Measurements from ENCODE around the gene CEACAM8.

CEACAM8 gene

GRCh38 chr19:42547929-42548328 is 46.8 kb downstream of the CEACAM8 start:
- TF ChIP-seq SIN3A (IDR thresholded peaks at IDR 0.05; ENCODE audit: borderline replicate concordance, insufficient read depth, low read length), result no peak
- TF ChIP-seq POLR2AphosphoS5 (IDR thresholded peaks at IDR 0.05; ENCODE audit: low read depth, low read length), result no peak
- no peak for TF ChIP-seq TAF1 (IDR thresholded peaks at IDR 0.05; ENCODE audit: borderline replicate concordance, insufficient read depth, low read length)
- no peak for TF ChIP-seq FOXP2 (optimal IDR thresholded peaks at IDR 0.05; ENCODE audit: borderline replicate concordance, extremely low read depth, extremely low read length, insufficient read depth)
- TF ChIP-seq, protein P1, sequence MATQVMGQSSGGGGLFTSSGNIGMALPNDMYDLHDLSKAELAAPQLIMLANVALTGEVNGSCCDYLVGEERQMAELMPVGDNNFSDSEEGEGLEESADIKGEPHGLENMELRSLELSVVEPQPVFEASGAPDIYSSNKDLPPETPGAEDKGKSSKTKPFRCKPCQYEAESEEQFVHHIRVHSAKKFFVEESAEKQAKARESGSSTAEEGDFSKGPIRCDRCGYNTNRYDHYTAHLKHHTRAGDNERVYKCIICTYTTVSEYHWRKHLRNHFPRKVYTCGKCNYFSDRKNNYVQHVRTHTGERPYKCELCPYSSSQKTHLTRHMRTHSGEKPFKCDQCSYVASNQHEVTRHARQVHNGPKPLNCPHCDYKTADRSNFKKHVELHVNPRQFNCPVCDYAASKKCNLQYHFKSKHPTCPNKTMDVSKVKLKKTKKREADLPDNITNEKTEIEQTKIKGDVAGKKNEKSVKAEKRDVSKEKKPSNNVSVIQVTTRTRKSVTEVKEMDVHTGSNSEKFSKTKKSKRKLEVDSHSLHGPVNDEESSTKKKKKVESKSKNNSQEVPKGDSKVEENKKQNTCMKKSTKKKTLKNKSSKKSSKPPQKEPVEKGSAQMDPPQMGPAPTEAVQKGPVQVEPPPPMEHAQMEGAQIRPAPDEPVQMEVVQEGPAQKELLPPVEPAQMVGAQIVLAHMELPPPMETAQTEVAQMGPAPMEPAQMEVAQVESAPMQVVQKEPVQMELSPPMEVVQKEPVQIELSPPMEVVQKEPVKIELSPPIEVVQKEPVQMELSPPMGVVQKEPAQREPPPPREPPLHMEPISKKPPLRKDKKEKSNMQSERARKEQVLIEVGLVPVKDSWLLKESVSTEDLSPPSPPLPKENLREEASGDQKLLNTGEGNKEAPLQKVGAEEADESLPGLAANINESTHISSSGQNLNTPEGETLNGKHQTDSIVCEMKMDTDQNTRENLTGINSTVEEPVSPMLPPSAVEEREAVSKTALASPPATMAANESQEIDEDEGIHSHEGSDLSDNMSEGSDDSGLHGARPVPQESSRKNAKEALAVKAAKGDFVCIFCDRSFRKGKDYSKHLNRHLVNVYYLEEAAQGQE (IDR thresholded peaks at IDR 0.05; ENCODE audit: insufficient read depth in 1 of 2, low read depth in 2 of 2, low read length in 2 of 2), result no peak

GRCh38 chr19:42546831-42547500 is 47.8 kb downstream of the CEACAM8 start:
- TF ChIP-seq FOXP2 (optimal IDR thresholded peaks at IDR 0.05; ENCODE audit: borderline replicate concordance, extremely low read depth, extremely low read length, insufficient read depth) (no peak), TAF1 (IDR thresholded peaks at IDR 0.05; ENCODE audit: borderline replicate concordance, insufficient read depth, low read length) (no peak), POLR2AphosphoS5 (IDR thresholded peaks at IDR 0.05; ENCODE audit: low read depth, low read length) (no peak), SIN3A (IDR thresholded peaks at IDR 0.05; ENCODE audit: borderline replicate concordance, insufficient read depth, low read length) (no peak)
- TF ChIP-seq, protein P1 (IDR thresholded peaks at IDR 0.05; ENCODE audit: insufficient read depth in 1 of 2, low read depth in 2 of 2, low read length in 2 of 2), result no peak

DNA sequence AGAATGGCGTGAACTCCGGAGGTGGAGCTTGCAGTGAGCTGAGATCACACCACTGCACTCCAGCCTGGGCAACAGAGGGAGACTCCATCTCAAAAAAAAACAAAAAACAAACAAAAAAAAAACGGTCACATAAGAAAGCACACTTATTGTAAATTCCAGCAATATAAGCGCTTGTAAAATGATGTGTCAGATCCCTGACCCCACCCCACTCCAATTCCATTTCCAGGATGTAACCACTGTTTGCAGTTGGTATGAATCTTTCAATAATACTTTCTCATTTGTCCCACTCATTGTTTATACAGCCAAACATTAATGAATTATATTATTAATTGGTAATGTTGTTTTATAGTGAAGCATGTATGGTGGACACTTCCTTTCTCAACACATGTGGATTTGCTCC is 50.6 kb downstream of the CEACAM8 start:
- TF ChIP-seq, protein P1 (IDR thresholded peaks at IDR 0.05; ENCODE audit: insufficient read depth in 1 of 2, low read depth in 2 of 2, low read length in 2 of 2), result no peak
- TF ChIP-seq FOXP2 (optimal IDR thresholded peaks at IDR 0.05; ENCODE audit: borderline replicate concordance, extremely low read depth, extremely low read length, insufficient read depth) (no peak), SIN3A (IDR thresholded peaks at IDR 0.05; ENCODE audit: borderline replicate concordance, insufficient read depth, low read length) (no peak), TAF1 (IDR thresholded peaks at IDR 0.05; ENCODE audit: borderline replicate concordance, insufficient read depth, low read length) (no peak), POLR2AphosphoS5 (IDR thresholded peaks at IDR 0.05; ENCODE audit: low read depth, low read length) (no peak)

DNA sequence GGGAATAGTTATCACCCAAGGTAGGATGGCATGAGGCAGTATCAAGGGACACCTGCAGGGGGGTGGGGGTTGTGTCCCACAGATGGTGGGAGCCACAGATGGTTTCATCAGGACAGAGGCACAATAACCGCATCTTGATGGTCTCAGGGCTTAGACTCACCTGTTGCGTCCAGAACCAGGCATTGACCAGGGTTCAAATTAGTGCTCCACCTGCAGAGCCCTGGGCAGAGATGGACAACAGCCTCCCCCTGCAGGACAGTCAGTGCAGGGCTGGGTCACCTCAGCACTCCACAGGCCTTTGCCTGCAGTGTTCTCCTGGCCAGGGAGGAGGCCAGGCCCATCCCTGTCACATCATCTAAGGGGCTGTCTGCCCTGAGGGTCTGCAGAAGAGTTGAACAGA is 51.9 kb downstream of the CEACAM8 start:
- TF ChIP-seq, protein P1 (IDR thresholded peaks at IDR 0.05; ENCODE audit: insufficient read depth in 1 of 2, low read depth in 2 of 2, low read length in 2 of 2), result no peak
- TF ChIP-seq TAF1 (IDR thresholded peaks at IDR 0.05; ENCODE audit: borderline replicate concordance, insufficient read depth, low read length) (no peak), FOXP2 (optimal IDR thresholded peaks at IDR 0.05; ENCODE audit: borderline replicate concordance, extremely low read depth, extremely low read length, insufficient read depth) (no peak), POLR2AphosphoS5 (IDR thresholded peaks at IDR 0.05; ENCODE audit: low read depth, low read length) (no peak), SIN3A (IDR thresholded peaks at IDR 0.05; ENCODE audit: borderline replicate concordance, insufficient read depth, low read length) (no peak)
